ENCODE results near the gene PBXIP1. TPM values are rescaled to one million over a fixed set of nuclear protein-coding genes. Genes with fewer than 3 reads are reported as not detected.
A peak's percentile ranks its signal among the peaks of the same experiment; 100 is the strongest.

The PBXIP1 gene
- total RNA-seq, 2 donors from 2014 or later, result 634 to 767 TPM

DNA sequence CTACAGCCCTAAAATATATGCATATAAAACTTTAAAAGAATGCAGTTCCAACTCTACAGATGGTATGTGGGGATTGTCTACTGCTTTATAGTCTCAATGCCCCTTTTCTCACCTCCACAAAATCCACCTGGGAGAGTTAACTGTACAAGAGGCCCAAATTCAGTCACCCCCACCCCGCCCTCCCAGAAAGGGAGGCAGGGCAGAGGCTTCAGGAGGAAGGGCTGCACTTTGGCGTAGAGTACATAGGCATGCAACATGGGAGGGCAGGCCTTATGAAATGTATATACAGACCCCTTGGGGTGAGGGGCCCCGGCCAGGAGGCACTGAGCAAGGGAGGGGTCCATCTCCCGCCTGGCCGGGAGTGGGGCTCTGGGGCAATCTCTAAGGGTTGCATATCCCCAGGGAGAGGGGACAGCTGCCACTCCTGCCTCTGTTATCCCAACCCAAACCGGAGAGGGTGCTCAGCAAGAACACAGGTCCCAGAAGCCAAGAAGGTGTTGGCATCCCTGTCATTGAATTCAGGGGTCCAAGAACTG, 7.0 kb upstream of the PBXIP1 start:
- Mint-ChIP-seq H3K36me3 (ENCODE audit: low read depth) (peaks cover 3% of the 10 kb centered on the region), H3K27ac (peak overlapping the region; percentile 92), H3K4me3 (peak overlapping the region; percentile 85), H3K4me1 (peaks cover 31% of the 10 kb centered on the region), H3K27me3 (no peaks in the 10 kb centered on the region)
- DNase-seq (no peak), ATAC-seq (no peak)
- no peaks in the 10 kb centered on the region for H3K9me3 ChIP-seq (ENCODE audit: control insufficient read depth, low read length, poor library complexity, severe bottlenecking)

- H3K9me3 ChIP-seq (ENCODE audit: control insufficient read depth, low read length, poor library complexity, severe bottlenecking), result no peaks in the 10 kb centered on the region
- Mint-ChIP-seq H3K27me3 (no peaks in the 10 kb centered on the region), H3K4me1 (peaks cover 30% of the 10 kb centered on the region), H3K27ac (peak overlapping the region; percentile 92), H3K36me3 (ENCODE audit: low read depth) (peaks cover 3% of the 10 kb centered on the region), H3K4me3 (peak overlapping the region; percentile 85)
- ATAC-seq (peak; percentile 20), DNase-seq (no peak)
These were observed 6.4 kb upstream of the PBXIP1 start for GRCh38 chr1:154962156-154962749.

DNA sequence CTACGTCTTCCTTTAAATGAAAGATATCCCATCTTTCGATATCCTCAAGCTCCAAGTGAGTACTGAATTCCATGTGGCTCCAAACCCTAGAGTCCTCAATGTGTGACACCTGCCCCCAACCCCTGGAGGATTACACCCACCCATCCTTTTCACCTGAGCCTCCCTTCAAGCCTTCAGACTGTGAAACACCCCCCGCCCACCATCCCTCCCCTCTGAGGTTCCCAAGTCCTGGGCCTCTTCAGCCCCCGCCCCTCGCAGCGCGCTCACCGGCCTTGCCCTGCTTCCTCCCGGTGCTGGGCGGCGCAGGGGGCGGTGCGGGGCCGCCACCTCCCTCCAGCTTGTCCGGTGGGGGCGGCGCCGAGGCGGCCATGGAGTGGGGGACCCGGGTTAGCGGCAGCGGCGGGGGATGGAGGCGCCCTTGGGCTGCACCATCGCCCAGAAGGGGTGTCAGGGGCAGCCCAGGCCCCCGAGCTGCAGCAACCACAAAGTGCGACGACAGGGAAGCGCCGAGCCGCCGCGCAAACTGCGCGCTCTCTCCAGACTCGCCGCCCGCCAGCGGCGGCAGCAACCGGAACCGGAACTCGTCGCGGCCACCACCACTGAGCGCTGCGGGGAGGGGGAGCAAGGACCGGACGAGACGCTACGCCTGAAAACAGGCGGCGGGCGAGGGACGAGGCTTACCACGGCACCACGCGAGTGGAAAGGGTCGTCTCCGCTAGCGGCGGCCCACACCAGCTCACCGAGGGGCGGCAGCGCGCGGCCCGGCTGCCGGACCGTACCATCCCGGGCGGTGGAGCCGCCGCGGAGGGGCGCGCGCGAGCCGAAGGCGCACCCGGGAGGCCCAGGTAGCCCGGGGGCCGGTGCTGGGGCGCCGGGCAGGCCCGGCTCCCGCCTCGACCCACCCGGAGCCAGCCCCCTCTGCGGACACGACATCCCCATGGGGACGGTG, 5.6 kb upstream of the PBXIP1 start, which contains the start of gene PYGO2:
Gene PYGO2 (minus strand): TSS at position 576 of the 949 bp plus-strand sequence. CDS start 206 bp downstream, at position 370.
- peaks cover 29% of the 10 kb centered on the region for H3K4me1 Mint-ChIP-seq

GRCh38 chr1:154960446-154961136, 4.7 kb upstream of the PBXIP1 start:
- H3K27ac Mint-ChIP-seq, result peak overlapping the region; percentile 92
- no peak for ATAC-seq
- H3K9me3 ChIP-seq (ENCODE audit: control insufficient read depth, low read length, poor library complexity, severe bottlenecking), result no peaks in the 10 kb centered on the region
- peaks cover 38% of the 10 kb centered on the region for H3K4me1 Mint-ChIP-seq
- no peak for DNase-seq
- no peaks in the 10 kb centered on the region for H3K27me3 Mint-ChIP-seq
- H3K36me3 Mint-ChIP-seq (ENCODE audit: low read depth), result peaks cover 5% of the 10 kb centered on the region
- H3K4me3 Mint-ChIP-seq, result peak overlapping the region; percentile 95

More for the DNA sequence above, 5.6 kb upstream of the PBXIP1 start, which contains the start of gene PYGO2:
- DNase-seq, result peak; percentile 71 to 81 (median 79)
- Mint-ChIP-seq H3K27ac (peak within 1 kb of the TSS; percentile 92), H3K36me3 (ENCODE audit: low read depth) (peaks cover 3% of the 10 kb centered on the region), H3K4me3 (peak within 1 kb of the TSS; percentile 95), H3K27me3 (no peaks in the 10 kb centered on the region)
- peak; percentile 80 for ATAC-seq
- no peaks in the 10 kb centered on the region for H3K9me3 ChIP-seq (ENCODE audit: control insufficient read depth, low read length, poor library complexity, severe bottlenecking)

DNA sequence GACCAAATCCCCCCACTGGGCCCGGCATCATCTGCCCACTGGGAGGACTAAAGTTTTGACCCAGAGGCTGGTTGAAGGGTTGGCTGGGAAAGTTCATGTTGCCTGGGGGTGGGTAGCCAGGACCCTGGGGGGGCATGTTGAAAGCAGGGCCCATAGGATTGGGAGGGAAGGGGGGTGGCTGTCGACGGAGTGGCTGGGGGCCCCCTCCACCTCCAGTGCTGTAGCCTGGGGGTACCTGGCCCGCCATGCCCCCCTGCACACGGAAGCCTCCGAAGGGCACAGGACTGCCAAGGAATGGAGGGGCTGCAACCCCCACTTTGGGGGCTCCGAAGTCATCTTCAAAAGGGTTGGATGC, 3.5 kb upstream of the PBXIP1 start:
- Mint-ChIP-seq H3K4me1 (peaks cover 48% of the 10 kb centered on the region), H3K27ac (peak overlapping the region; percentile 92), H3K27me3 (no peaks in the 10 kb centered on the region), H3K36me3 (ENCODE audit: low read depth) (peaks cover 5% of the 10 kb centered on the region), H3K4me3 (peak overlapping the region; percentile 49)
- no peaks in the 10 kb centered on the region for H3K9me3 ChIP-seq (ENCODE audit: control insufficient read depth, low read length, poor library complexity, severe bottlenecking)
- no peak for ATAC-seq
- DNase-seq, result no peak

DNA sequence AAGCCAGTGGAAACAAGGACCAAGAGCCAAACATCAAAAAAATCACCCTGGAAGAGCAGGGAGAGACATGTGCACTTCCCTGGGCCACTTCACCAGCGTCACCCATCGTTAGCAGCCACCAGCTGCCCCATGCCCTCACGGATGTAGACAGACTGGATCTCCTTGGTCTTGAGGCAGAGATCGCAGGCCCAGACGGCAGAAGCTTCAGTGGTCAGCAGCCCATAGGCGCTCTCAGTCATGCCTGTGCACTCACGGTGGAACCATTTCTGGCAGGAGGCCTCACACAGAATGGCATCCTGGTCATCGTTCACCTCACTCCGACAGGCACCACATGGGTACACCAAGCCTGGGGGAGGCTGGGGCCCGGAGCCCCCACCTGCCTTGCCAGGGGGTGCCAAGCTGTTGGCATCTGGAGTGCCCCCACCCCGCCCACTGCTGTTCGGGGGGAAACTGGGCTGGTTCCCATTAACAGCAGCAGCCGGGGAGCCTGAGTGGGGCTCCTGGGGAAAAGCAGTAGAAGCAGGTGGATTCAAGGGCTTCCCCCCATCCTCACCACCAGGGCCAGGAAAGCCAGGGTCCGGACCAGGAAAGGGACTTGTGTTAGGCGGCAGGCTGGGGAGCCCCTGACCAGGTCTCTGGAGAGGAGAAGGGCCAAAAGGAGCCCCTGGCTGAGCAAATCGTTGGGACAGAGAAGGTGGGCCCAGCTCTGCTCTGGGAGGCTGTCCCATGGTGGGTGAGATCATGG, 3.0 kb upstream of the PBXIP1 start:
- Mint-ChIP-seq H3K27me3 (no peaks in the 10 kb centered on the region), H3K4me1 (peaks cover 51% of the 10 kb centered on the region), H3K27ac (peak overlapping the region; percentile 100), H3K36me3 (ENCODE audit: low read depth) (peaks cover 4% of the 10 kb centered on the region), H3K4me3 (peak overlapping the region; percentile 49)
- ATAC-seq (no peak), DNase-seq (no peak)
- H3K9me3 ChIP-seq (ENCODE audit: control insufficient read depth, low read length, poor library complexity, severe bottlenecking), result no peaks in the 10 kb centered on the region

GRCh38 chr1:154958036-154958435, 2.1 kb upstream of the PBXIP1 start:
- DNase-seq, result no peak
- H3K4me3 Mint-ChIP-seq, result no peak overlapping the region
- H3K27me3 Mint-ChIP-seq, result no peaks in the 10 kb centered on the region
- peaks cover 5% of the 10 kb centered on the region for H3K36me3 Mint-ChIP-seq (ENCODE audit: low read depth)
- peak overlapping the region; percentile 100 for H3K27ac Mint-ChIP-seq
- H3K9me3 ChIP-seq (ENCODE audit: control insufficient read depth, low read length, poor library complexity, severe bottlenecking), result no peaks in the 10 kb centered on the region
- no peak for ATAC-seq
- H3K4me1 Mint-ChIP-seq, result peaks cover 55% of the 10 kb centered on the region

DNA sequence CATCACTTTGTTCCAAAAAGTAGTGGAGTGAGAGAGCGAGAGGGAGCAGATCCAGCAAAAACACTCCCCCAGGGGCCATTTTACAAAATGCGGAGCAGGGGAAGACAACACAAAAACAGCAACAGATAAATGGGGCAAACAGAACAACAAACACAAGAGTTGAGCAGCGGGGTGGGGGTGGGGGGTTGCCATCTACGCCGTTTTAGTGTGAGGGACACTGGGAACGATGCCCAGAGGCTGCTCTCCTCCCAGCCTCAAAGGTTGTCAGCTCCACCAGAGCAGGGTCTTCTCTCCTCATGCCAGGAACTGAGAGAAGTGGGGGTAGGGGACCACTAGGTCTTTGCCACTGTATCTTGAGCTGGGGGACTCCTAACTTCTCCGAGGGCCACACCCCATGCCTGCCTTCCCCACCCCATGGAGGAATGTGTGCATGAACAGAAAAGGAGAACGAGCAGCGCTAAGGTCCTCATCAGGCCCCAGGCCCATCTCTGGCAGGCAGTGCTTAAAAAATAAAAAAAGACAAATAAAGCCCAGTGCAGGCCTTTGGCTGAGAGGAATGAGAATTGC, 1.3 kb upstream of the PBXIP1 start:
- H3K9me3 ChIP-seq (ENCODE audit: control insufficient read depth, low read length, poor library complexity, severe bottlenecking), result no peaks in the 10 kb centered on the region
- ATAC-seq (no peak), DNase-seq (no peak)
- H3K4me1 Mint-ChIP-seq, result peaks cover 57% of the 10 kb centered on the region
- no peaks in the 10 kb centered on the region for H3K27me3 Mint-ChIP-seq
- peaks cover 10% of the 10 kb centered on the region for H3K36me3 Mint-ChIP-seq (ENCODE audit: low read depth)
- H3K4me3 Mint-ChIP-seq, result peak overlapping the region; percentile 99
- H3K27ac Mint-ChIP-seq, result peak overlapping the region; percentile 100

- Mint-ChIP-seq H3K27me3 (no peaks in the 10 kb centered on the region), H3K4me1 (peaks cover 63% of the 10 kb centered on the region), H3K4me3 (peak overlapping the region; percentile 99), H3K27ac (peak overlapping the region; percentile 100), H3K36me3 (ENCODE audit: low read depth) (peaks cover 10% of the 10 kb centered on the region)
- ATAC-seq (no peak), DNase-seq (no peak)
- no peaks in the 10 kb centered on the region for H3K9me3 ChIP-seq (ENCODE audit: control insufficient read depth, low read length, poor library complexity, severe bottlenecking)
These were observed 644 bp upstream of the PBXIP1 start for GRCh38 chr1:154956544-154956941.

DNA sequence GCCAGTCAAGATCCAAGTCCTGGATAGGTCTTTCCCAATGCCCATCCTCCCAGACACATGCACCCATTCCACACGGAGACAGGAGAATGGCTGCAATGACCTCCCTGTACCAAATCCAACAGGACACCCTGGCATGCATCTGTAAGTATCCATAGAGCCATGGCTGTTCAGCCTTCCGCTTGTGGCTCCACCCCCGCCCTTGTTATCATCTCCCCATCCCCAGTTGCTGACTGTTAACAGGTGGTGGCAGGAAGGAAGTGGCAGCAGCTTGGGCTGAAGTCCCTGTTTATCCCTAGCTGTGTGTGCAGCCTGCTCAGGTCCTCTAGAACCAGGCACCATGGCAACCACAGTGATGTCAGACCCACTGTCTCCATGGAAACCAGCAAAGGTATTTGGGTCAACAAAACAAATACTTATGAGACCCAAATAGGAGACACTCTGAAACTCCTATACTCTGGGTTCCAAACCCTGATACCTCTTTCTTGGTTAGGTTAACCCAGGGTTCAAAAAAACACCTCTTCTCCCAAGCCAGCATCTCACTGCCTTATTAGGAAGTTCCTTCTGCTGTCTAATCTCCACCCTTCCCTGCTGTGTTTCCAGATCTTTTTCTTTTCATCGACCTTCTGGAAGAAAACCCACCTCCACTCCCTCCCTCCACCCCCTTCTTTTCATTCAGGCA, 721 bp downstream of the PBXIP1 start:
- peak; percentile 79 to 92 (median 88) for DNase-seq
- Mint-ChIP-seq H3K27me3 (no peaks in the 10 kb centered on the region), H3K4me3 (peak overlapping the region; percentile 99), H3K4me1 (peaks cover 63% of the 10 kb centered on the region), H3K36me3 (ENCODE audit: low read depth) (peaks cover 12% of the 10 kb centered on the region), H3K27ac (peak overlapping the region; percentile 100)
- peak; percentile 82 for ATAC-seq
- no peaks in the 10 kb centered on the region for H3K9me3 ChIP-seq (ENCODE audit: control insufficient read depth, low read length, poor library complexity, severe bottlenecking)

GRCh38 chr1:154954541-154954940, 1.4 kb downstream of the PBXIP1 start:
- ATAC-seq (no peak), DNase-seq (no peak)
- no peaks in the 10 kb centered on the region for H3K9me3 ChIP-seq (ENCODE audit: control insufficient read depth, low read length, poor library complexity, severe bottlenecking)
- H3K4me1 Mint-ChIP-seq, result peaks cover 60% of the 10 kb centered on the region
- peak overlapping the region; percentile 99 for H3K4me3 Mint-ChIP-seq
- H3K27me3 Mint-ChIP-seq, result no peaks in the 10 kb centered on the region
- H3K36me3 Mint-ChIP-seq (ENCODE audit: low read depth), result peaks cover 12% of the 10 kb centered on the region
- peak overlapping the region; percentile 100 for H3K27ac Mint-ChIP-seq

- Mint-ChIP-seq H3K27ac (peak overlapping the region; percentile 100), H3K27me3 (no peaks in the 10 kb centered on the region), H3K36me3 (ENCODE audit: low read depth) (peaks cover 12% of the 10 kb centered on the region), H3K4me1 (peaks cover 58% of the 10 kb centered on the region), H3K4me3 (peak overlapping the region; percentile 99)
- ATAC-seq (no peak), DNase-seq (no peak)
- no peaks in the 10 kb centered on the region for H3K9me3 ChIP-seq (ENCODE audit: control insufficient read depth, low read length, poor library complexity, severe bottlenecking)
These were observed 2.3 kb downstream of the PBXIP1 start for GRCh38 chr1:154953611-154954038.
